Progenitor cell of endocrine pancreas (in vitro differentiated cells): ENCODE measurements around the gene THSD7A. TPM values are rescaled to one million over a fixed set of nuclear protein-coding genes. Genes with fewer than 3 reads are reported as not detected.

Experiments used
- DNase-seq: peaks from one replicate; pipeline ENCODE4 v3.0.0; 2021; ENCODE audit warnings: low spot score; ENCODE audit not compliant: unreplicated experiment
- H3K27ac Mint-ChIP-seq: 2 replicates; pipeline ENCODE4 v1.8.0; 2021; ENCODE audit warnings: mild to moderate bottlenecking, moderate library complexity, mixed read lengths
- H3K27me3 Mint-ChIP-seq: 2 replicates; pipeline ENCODE4 v1.8.0; 2021; ENCODE audit warnings: mixed read lengths
- H3K36me3 Mint-ChIP-seq: 2 replicates; pipeline ENCODE4 v1.8.0; 2022; ENCODE audit warnings: mixed read lengths; ENCODE audit not compliant: insufficient read depth
- H3K4me1 Mint-ChIP-seq: 2 replicates; pipeline ENCODE4 v1.8.0; 2021; ENCODE audit warnings: low read depth, mixed read lengths
- H3K4me3 Mint-ChIP-seq: 2 replicates; pipeline ENCODE4 v1.8.0; 2021; ENCODE audit warnings: low read depth, mild to moderate bottlenecking, moderate library complexity, mixed read lengths
- H3K9me3 Mint-ChIP-seq: 2 replicates; pipeline ENCODE4 v1.8.0; 2021; ENCODE audit warnings: low read depth, mixed read lengths
- CTCF ChIP-seq: fragments of 200-600 bp; sonication (generic); IDR thresholded peaks from one replicate; pipeline ENCODE4 v1.5.0; 2021; ENCODE audit warnings: antibody characterized with exemption, mild to moderate bottlenecking; ENCODE audit not compliant: unreplicated experiment
- total RNA-seq: library from RNA; stranded (reverse); gene quantifications from 2 replicates; pipeline ENCODE4 v1.2.1, GENCODE V29; 2021

THSD7A gene
- total RNA-seq, 1 donor from 2014 or later = 4.7 TPM

- Mint-ChIP-seq H3K9me3 (peaks cover 6% of the 10 kb centered on the region), H3K36me3 (no peaks in the 10 kb centered on the region), H3K27ac (no peak overlapping the region), H3K27me3 (no peaks in the 10 kb centered on the region), H3K4me3 (no peak overlapping the region), H3K4me1 (no peaks in the 10 kb centered on the region)
- no peak for DNase-seq
- no peak for TF ChIP-seq CTCF
Measured at GRCh38 chr7:11548532-11548931, 283.5 kb downstream of the THSD7A start.

GRCh38 chr7:11541330-11541729 is 290.7 kb downstream of the THSD7A start:
- Mint-ChIP-seq H3K4me3 (no peak overlapping the region), H3K27me3 (no peaks in the 10 kb centered on the region), H3K9me3 (peaks cover 11% of the 10 kb centered on the region), H3K27ac (no peak overlapping the region), H3K4me1 (no peaks in the 10 kb centered on the region), H3K36me3 (peaks cover 5% of the 10 kb centered on the region)
- no peak for TF ChIP-seq CTCF
- DNase-seq = no peak

GRCh38 chr7:11540271-11540761 is 291.7 kb downstream of the THSD7A start:
- no peak overlapping the region for H3K4me3 Mint-ChIP-seq
- DNase-seq = no peak
- H3K27me3 Mint-ChIP-seq = no peaks in the 10 kb centered on the region
- TF ChIP-seq CTCF = no peak
- no peaks in the 10 kb centered on the region for H3K4me1 Mint-ChIP-seq
- no peak overlapping the region for H3K27ac Mint-ChIP-seq
- peaks cover 11% of the 10 kb centered on the region for H3K9me3 Mint-ChIP-seq
- peaks cover 5% of the 10 kb centered on the region for H3K36me3 Mint-ChIP-seq

- H3K9me3 Mint-ChIP-seq = peaks cover 11% of the 10 kb centered on the region
- H3K36me3 Mint-ChIP-seq = peaks cover 5% of the 10 kb centered on the region
- no peaks in the 10 kb centered on the region for H3K4me1 Mint-ChIP-seq
- no peak overlapping the region for H3K27ac Mint-ChIP-seq
- no peak for DNase-seq
- H3K4me3 Mint-ChIP-seq = no peak overlapping the region
- no peak for TF ChIP-seq CTCF
- H3K27me3 Mint-ChIP-seq = no peaks in the 10 kb centered on the region
Measured at GRCh38 chr7:11539853-11540252, 292.1 kb downstream of the THSD7A start.

GRCh38 chr7:11538751-11539299 is 293.2 kb downstream of the THSD7A start:
- no peak overlapping the region for H3K27ac Mint-ChIP-seq
- no peak for DNase-seq
- peaks cover 11% of the 10 kb centered on the region for H3K9me3 Mint-ChIP-seq
- H3K4me1 Mint-ChIP-seq = no peaks in the 10 kb centered on the region
- H3K4me3 Mint-ChIP-seq = no peak overlapping the region
- peaks cover 5% of the 10 kb centered on the region for H3K36me3 Mint-ChIP-seq
- H3K27me3 Mint-ChIP-seq = no peaks in the 10 kb centered on the region
- TF ChIP-seq CTCF = no peak
